Neural progenitor cell (in vitro differentiated cells): ENCODE data around the gene HNRNPH2.

Source experiments
- CTCF ChIP-seq: fragments of 200-600 bp; sonication (generic); IDR thresholded peaks from 2 replicates; pipeline ENCODE4 v1.5.1; 2017; ENCODE audit warnings: antibody characterized with exemption, mild to moderate bottlenecking
- EZH2 ChIP-seq: fragments of 200-600 bp; sonication (generic); IDR thresholded peaks from 2 replicates; pipeline ENCODE4 v1.6.1; 2017; ENCODE audit warnings: antibody characterized with exemption, mild to moderate bottlenecking, moderate library complexity

- TF ChIP-seq EZH2 (no peak), CTCF (no peak)
Measured at GRCh38 chrX:101388604-101389003, 19.4 kb upstream of the HNRNPH2 start.
